GM23248 (cell line): ENCODE results near the gene WNT9A.

Source experiments
- EZH2 ChIP-seq: fragments of 200-600 bp; sonication (generic); IDR thresholded peaks from 2 replicates; pipeline ENCODE4 v1.6.1; 2018; ENCODE audit warnings: antibody characterized with exemption, mild to moderate bottlenecking; ENCODE audit not compliant: insufficient read depth, poor library complexity, severe bottlenecking
- EZH2phosphoT487 ChIP-seq: fragments of 200-600 bp; sonication (generic); IDR thresholded peaks from 2 replicates; pipeline ENCODE4 v1.6.1; 2018; ENCODE audit warnings: antibody characterized with exemption, moderate library complexity, mild to moderate bottlenecking, low read depth; ENCODE audit not compliant: insufficient read depth

GRCh38 chr1:227950735-227951346, 3.1 kb upstream of the WNT9A start:
- TF ChIP-seq EZH2 (no peak), EZH2phosphoT487 (no peak)
